CD4-positive, alpha-beta T cell (primary cell): ENCODE data around the gene DNAJC15. TPM values are rescaled to one million over a fixed set of nuclear protein-coding genes. Genes with fewer than 3 reads are reported as not detected.

ENCODE experiments used
- ATAC-seq: fragments of 200-7000 bp; cut with Tn5 transposase; one replicate; pipeline ENCODE4 v1.10.0; 2022; ENCODE audit warnings: mild to moderate bottlenecking; ENCODE audit not compliant: poor library complexity
- CTCF ChIA-PET: fragments of 350-600 bp; sonication (Branson Sonifier 250); formaldehyde crosslinking; loops from one replicate; lab custom pipeline; 2021; ENCODE audit warnings: antibody characterized with exemption, inconsistent platforms; lab: Charles Lee
- POLR2A ChIA-PET: fragments of 350-600 bp; sonication (Branson Sonifier 250); formaldehyde crosslinking; loops from one replicate; lab custom pipeline; 2021; ENCODE audit warnings: antibody characterized with exemption, inconsistent platforms; lab: Charles Lee
- DNase-seq, 14 experiments: peaks; one replicate each; pipeline ENCODE4 v3.0.0-alpha.2; 2013 to 2020; ENCODE audit warnings: mixed read lengths in 2 of 14
- H3K27ac ChIP-seq, 2 donors: one replicate each; pipeline versions ENCODE4 v1.5.1 to v1.7.0; 2013; ENCODE audit warnings: low read length in 2 of 2, low read depth in 1 of 2, mild to moderate bottlenecking in 1 of 2
- H3K27me3 ChIP-seq, 2 experiments: 1 replicate in 1 of 2; 2 replicates in 1 of 2; pipeline versions ENCODE4 v1.6.1 to v1.7.0; 2013; ENCODE audit warnings: low read length in 2 of 2, control low read depth in 1 of 2, mild to moderate bottlenecking in 1 of 2, moderate library complexity in 1 of 2; ENCODE audit not compliant: insufficient read depth in 2 of 2, control insufficient read depth in 1 of 2
- H3K36me3 ChIP-seq: one replicate; pipeline ENCODE4 v1.6.1; 2013; ENCODE audit warnings: low read length, control low read depth; ENCODE audit not compliant: insufficient read depth
- H3K4me1 ChIP-seq: one replicate; pipeline ENCODE4 v1.6.1; 2013; ENCODE audit warnings: low read length, control low read depth; ENCODE audit not compliant: insufficient read depth
- H3K4me3 ChIP-seq: one replicate; pipeline ENCODE4 v1.5.1; 2013; ENCODE audit warnings: mild to moderate bottlenecking, low read length, moderate library complexity
- H3K9me3 ChIP-seq, 2 experiments: 1 replicate in 1 of 2; 2 replicates in 1 of 2; pipeline versions ENCODE4 v1.6.1 to v1.7.0; 2013; ENCODE audit warnings: low read length in 2 of 2, mild to moderate bottlenecking in 2 of 2, control low read depth in 1 of 2, moderate library complexity in 1 of 2; ENCODE audit not compliant: control insufficient read depth in 1 of 2, insufficient read depth in 1 of 2
- H3K27ac Mint-ChIP-seq: one replicate; pipeline ENCODE4 v1.8.0; 2020; ENCODE audit warnings: mixed read lengths
- H3K27me3 Mint-ChIP-seq: one replicate; pipeline ENCODE4 v1.8.0; 2021; ENCODE audit warnings: mixed read lengths
- H3K36me3 Mint-ChIP-seq: one replicate; pipeline ENCODE4 v1.8.0; 2021; ENCODE audit warnings: low read depth, mixed read lengths
- H3K4me1 Mint-ChIP-seq: one replicate; pipeline ENCODE4 v1.8.0; 2021; ENCODE audit warnings: low read depth, mixed read lengths
- H3K4me3 Mint-ChIP-seq: one replicate; pipeline ENCODE4 v1.8.0; 2020; ENCODE audit warnings: mild to moderate bottlenecking, mixed read lengths
- H3K9me3 Mint-ChIP-seq: one replicate; pipeline ENCODE4 v1.8.0; 2020; ENCODE audit warnings: mixed read lengths
- CTCF ChIP-seq: fragments of 200-600 bp; IDR thresholded peaks from one replicate; pipeline ENCODE4 v1.8.0; 2022; ENCODE audit warnings: antibody characterized with exemption, mild to moderate bottlenecking
- intact Hi-C, 2 experiments: fragments of 100-400 bp; cut with DNase I in 1 of 2; cut with micrococcal nuclease in 1 of 2; formaldehyde crosslinking; loops; one replicate each; pipeline versions ENCODE4 v1.15.1 to v1.9.0; 2023 to 2025; cut with DNase I, micrococcal nuclease
- total RNA-seq, 174 experiments: library from RNA in 2 of 174; stranded (reverse) in 2 of 174; gene quantifications; one replicate each; pipeline ENCODE4 v1.2.3 and lab custom pipeline; 2021 to 2026

Gene DNAJC15
- total RNA-seq, 2 experiments from 2014 or later = 6.8 to 7.6 TPM

GRCh38 chr13:43159026-43159461, 135.7 kb downstream of the DNAJC15 start:
- H3K27ac Mint-ChIP-seq = no peak overlapping the region
- Histone ChIP-seq H3K9me3 (peaks cover 0 to 4% of the 10 kb centered on the region in 2 experiments), H3K36me3 (no peaks in the 10 kb centered on the region), H3K27me3 (no peaks in the 10 kb centered on the region), H3K4me3 (no peak overlapping the region), H3K4me1 (no peaks in the 10 kb centered on the region), H3K27ac (no peak overlapping the region)
- TF ChIP-seq CTCF = no peak
- no peaks in the 10 kb centered on the region for H3K27me3 Mint-ChIP-seq
- no peaks in the 10 kb centered on the region for H3K9me3 Mint-ChIP-seq
- ATAC-seq = no peak
- intact Hi-C loops = no loop called here
- ChIA-PET CTCF (no interaction called here), POLR2A (no interaction called here)
- H3K4me3 Mint-ChIP-seq = no peak overlapping the region
- no peaks in the 10 kb centered on the region for H3K36me3 Mint-ChIP-seq
- no peak for DNase-seq
- no peaks in the 10 kb centered on the region for H3K4me1 Mint-ChIP-seq

Other genes starting within 250 kb of the DNAJC15 start
- not detected for gene FAM216B, start 242.0 kb upstream of the DNAJC15 start, total RNA-seq
- 10 to 100 TPM; 23.5 to 24.5 TPM for gene EPSTI1, start 31.3 kb upstream of the DNAJC15 start, total RNA-seq